8988T (cell line): ENCODE data around the gene ZFP69B.
A peak's percentile ranks its signal among the peaks of the same experiment; 100 is the strongest.

Source experiments
- DNase-seq: peaks from one replicate; pipeline ENCODE4 v3.0.0; 2011

The ZFP69B gene

DNA sequence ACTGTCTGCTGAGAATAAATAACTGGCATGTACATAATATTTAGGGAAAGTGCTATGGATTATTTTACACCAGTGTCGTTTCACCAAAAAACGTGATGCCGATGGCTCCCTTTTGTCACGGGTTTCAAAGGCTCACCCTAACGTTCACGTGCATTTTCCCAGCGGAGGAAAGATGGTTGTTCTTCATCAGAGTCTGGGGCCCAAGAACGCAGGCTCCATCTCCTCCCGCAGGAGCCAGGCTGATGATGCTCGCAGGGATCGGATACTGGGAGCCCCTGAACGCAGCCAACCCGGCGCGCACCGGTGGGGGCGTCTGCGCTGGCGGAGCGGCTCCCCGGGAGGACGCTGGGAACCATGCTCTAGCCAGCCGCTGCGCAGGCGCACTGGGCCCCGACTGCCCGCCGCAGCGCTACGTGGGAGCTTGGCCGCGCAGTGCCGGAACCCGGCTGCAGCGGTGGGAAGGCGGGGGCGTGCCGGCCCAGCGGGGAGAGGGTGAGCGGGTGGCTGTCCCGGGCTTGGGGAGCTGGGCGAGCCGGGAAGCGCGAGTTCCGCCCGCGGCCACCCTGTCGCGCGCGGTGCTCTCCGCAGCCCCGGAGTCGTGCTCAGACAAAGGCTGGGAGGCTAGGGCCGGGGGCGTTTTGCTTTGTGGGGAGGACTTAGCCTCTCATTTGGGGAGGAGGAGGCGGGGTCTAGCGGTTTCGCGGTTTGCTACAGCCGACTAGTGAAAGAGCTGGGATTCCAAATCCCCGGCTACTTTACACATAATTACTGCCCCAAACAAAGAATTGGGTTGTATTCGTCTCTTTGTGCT lies at the start of gene ZFP69B:
ZFP69B (plus strand) TSS at position 793 of the 811 bp plus-strand sequence. CDS start 486 bp downstream, outside the sequence.
- peak; percentile 85 for DNase-seq

DNA sequence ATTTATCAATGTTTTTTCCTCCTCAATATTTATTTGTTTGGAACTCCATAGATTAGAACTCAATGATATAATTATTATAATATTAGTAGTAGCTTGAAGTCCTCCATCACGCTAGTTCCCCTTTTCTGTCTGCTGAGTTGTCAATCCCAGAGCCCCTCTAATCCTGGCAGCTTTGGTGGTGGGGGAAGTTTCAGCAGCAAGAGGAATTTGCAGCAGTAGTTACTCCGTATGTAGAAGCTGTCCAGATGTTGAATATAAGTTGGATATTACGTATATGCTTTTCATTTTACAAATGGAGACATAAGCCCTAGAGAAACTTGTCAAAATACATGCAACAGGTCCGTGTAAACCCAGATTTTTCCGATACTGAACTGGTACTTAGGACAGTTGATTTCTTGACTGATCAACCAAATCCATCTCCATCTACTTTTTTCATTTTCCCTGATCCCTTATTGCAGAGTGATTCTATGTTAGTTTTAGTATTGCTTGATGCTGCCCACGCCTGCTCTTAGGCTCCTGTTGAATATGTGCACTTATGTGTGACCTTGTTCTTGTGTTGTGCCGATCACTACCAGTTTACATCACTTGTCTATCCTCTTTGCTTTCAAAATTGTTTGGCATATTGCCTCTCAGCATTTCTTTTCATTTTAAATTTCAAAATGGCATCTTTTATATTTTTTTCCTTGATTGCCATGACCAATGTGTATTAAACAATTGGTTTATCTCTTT lies 48.6 kb upstream of the ZFP69B start:
- no peak for DNase-seq

DNA sequence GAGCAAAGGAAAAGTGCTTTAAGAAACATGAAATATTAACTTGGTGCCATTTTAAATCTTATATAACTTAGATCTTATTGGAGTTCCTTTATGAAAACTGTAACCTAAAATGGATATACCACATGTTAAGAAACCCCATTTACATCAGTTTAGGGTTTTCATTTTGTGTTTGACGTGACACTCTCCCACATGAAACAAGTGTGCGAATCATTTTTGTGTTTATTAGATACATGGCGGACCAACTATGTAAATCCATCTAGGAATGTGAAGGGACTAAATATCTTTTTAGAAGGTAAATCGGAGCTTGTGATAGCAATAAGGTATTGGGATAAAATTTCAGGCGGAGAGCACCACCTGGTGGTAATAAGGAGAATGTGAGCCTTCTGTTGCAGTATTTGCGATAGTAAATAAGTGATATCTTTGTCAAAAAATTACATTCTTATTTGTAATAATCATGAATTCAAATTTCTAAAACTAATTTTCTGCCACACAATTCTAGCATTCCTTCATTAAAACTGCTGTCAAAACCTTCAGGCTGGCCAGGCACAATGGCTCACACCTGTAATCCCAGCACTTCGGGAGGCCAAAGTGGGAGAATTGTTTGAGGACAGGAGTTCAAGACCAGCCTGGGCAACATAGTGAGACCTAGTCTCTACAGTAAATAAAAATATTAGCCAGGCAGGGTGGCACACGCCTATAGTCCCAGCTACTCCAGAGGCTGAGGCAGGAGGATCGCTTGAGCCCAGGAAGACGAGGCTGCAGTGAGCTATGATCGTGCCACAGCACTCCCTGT lies 45.4 kb upstream of the ZFP69B start:
- DNase-seq, result no peak

DNA sequence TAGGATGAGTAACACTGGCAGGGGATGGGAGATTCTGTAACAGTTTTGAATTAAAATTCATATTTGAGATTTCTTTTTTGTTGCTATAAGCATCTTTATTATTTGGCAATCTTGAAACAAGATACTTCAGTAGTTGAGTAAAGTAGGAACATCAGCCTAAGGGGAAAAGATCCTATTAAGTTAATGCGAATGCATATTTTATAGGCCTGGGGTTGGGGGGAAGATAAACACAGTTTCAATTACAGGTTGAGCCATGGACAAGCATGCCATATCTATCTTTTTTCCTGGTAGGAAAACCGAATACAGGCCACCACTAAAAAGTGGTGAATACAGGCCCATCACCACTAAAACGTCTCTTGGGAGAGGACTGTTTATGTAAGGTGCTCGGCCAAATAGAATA lies 44.5 kb upstream of the ZFP69B start:
- DNase-seq, result no peak

DNA sequence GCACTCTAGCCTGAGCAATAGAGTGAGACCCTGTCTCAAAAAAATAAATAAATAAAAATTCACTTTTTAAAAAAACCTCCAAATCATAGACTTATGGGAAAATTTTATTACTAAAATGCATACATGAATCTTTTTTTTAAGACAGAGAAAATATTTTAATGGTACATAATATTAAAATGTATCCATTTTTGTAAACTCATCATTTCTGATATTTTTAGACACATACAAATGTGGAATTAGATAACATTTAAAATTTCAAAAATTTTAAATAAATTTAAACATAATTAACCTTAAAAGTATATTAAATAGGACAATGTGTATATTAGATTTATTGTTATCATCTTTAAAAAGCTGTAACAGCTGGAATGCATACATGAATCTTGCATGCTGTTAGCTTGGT lies 42.8 kb upstream of the ZFP69B start:
- DNase-seq, result no peak

DNA sequence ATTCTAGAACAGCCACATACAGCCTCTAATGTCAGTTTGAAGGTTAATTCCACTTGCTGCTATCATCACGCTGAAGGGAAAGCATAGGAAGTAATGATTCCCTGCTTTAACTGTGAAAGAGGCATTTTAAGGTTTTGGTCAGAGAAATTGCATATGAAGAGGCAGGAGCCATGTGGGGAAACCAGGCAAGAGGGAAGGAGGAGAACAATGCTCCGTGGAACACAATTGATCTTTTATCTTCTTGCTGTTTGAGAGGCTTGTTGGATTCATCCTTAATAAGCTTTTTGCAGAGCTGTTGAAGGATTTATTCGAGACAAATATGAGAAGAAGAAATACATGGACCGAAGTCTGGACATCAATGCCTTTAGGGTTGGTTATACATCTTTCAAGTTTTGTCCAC lies 40.8 kb upstream of the ZFP69B start:
- DNase-seq, result no peak

DNA sequence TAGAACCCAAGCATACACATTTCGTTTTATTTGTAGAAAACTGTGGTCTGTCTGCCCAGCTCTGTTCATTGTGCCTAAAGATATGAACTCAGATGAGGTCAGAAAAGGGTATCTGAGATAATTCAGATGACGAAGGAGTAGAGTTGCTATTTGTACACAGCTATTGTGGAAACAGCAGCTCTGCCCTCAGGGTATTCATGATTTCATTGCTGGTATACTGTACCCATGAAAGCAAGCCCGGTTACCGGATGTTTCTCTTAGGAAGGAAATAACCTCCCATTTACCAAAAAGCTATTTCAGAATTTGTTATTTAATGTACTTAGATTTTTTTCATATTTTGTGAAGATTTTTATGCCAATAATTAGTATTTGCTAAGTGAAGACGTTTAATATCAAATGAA lies 39.0 kb upstream of the ZFP69B start:
- no peak for DNase-seq

DNA sequence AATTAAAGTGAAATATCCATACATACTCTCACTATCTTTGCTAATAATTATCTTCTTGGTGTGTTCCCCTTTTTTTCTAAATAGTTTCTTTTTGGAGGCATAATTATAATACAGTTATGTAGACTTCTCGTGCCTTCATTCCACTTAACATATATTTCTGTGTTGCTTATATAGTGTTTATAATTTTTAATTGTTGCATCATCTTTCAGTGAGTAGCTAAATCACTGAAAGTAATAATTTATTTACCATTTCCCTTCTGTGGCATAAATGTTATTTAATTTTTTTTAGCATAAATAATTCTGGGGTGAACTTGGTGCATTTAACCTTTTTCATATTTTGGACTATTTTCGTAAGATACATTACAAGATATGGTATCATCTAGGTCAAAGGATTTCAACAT lies 38.4 kb upstream of the ZFP69B start:
- DNase-seq, result no peak

DNA sequence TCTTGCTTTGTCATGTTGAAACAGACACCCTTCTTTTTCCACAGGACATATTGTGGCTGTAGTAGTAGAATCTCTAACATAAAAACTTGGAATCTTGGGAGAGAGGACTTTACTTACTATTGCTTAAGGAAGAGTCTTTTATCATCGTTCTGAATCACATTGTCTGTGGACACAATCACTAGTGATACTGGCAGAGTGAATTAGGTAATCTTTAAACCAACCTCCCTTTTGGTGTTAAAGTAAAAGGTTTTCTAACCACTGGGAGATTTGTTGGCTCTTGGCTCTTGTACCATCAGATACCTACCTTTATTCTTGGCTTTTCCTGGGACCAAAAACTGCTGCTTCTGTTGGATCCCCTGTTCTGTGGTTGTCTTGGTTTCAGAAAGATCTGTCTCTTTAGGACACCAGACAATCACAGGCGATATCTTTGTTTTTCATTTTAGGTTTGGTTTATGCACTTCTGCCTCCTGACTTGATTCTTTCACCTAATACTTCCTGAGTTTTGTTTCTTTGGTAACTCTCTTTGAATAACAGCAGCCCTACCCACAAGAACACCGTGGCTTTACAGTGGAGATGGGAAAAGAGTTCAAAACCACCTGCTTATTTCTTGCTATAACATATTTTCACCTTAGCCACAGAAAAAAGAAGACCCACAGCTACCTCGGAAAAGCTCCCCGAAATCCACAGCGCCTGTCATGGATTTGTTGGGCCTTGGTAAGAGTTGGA lies 36.6 kb upstream of the ZFP69B start:
- no peak for DNase-seq

DNA sequence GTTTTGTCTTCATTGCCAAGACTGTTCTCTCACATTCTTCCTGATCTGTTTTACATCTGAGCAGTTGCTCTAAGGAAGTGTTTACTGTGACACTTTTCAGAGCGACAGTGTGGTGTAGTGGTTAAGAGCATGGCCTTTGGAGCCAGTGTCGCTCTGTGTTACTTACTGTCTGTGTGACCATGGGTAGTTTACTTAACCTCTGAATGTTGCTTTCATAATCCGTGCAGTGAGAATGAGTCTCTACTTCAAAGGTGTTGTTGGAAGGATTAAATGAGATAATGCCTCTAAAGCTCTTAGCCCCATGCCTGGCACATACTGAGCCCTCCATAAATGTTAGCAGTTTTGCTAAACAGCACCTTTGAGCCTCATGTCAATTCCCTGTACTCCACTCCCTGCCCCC lies 35.9 kb upstream of the ZFP69B start:
- DNase-seq, result no peak

DNA sequence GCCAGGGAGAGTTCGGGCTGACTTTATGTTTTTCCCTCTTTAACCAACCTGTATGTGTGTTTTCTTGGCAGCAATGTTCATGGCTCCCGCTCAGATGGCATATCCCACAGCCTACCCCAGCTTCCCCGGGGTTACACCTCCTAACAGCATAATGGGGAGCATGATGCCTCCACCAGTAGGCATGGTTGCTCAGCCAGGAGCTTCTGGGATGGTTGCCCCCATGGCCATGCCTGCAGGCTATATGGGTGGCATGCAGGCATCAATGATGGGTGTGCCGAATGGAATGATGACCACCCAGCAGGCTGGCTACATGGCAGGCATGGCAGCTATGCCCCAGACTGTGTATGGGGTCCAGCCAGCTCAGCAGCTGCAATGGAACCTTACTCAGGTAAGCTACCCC lies 33.6 kb upstream of the ZFP69B start:
- no peak for DNase-seq

DNA sequence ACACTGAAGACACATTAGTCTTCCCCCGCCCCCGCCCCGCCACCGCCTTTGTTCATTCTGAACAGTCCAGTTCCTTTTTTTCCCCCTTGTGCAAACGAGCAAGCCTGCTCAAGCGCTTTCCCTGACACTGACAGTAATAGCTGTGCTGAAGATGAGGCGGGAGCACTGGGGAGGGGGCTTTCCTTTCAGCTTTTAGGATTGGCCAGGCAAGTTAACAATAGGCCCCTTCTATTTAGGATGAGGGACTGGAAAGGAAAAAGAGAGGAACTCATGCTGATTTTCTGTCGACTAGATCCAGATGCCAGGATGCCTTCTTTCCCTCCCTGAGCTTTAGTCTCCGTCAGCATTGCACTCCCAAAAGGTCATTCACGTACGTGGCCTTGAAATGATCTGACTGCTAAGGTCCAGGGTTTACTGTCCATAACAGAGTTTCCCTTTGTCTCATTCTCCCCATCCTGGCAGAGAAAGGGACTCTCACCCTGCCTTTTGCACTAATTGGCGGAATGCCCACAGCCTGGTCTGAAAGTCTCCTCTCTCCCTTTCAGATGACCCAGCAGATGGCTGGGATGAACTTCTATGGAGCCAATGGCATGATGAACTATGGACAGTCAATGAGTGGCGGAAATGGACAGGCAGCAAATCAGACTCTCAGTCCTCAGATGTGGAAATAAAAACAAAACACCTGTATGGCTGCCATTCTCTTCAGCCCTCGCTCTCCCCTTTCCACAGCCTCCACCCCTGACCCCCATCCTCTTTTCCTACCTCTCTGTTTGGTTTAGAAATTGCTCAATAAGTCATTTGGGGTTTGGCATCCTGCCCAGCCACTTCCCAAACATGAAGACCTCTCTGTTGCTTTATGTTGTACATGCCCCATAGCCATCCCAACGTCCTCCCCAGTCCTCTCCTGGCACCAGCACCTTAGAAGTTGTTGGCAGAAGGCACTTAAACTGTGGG lies 28.6 kb upstream of the ZFP69B start:
- DNase-seq, result no peak

DNA sequence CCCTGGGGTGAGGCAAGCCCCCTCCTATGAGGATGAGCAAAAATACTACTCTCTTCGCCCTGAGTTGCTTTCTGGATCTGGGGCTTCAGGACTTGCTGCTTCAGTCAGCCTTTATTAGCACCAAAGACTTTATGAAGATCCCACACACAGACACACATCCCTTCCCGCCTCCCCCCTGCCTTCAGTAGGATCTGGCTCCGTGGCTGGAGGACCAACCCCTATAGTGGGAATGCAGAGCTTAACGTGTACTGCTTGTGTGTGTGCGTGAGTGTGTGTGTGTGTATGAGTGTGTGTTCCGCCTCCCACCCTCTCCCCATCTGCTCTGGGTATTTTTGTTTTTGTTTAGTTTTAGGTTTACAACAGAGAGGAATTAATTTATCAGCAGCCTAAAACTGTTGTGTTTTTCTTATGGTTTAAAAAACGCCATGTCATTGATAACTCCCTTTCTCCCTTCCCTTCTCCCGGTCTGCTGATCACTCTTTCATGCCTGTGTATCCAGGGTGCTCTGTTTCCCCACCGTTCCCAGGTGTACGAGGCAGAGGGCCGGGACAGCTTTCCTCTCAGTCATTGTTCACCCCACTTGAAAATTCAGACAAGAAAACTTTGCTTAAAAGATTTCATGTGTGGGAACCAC lies 27.5 kb upstream of the ZFP69B start:
- DNase-seq, result no peak

DNA sequence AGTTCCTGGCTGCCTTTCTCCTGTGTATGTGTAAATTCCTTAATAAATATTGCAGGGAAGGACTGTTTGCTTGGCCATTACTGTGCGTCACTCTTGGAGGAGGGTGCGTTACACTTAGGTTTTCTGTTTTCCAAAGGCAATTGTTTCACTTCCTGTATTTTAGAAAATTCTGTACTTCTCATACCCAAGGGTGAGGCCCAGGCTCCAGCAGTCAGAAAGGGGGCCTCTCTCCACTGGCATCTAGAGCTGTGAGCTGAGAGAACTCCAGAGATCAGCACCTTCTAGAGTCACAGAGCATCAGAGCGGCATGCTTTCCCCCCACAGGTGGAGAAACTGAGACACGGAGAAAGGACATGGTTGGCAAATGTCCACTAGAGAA lies 27.0 kb upstream of the ZFP69B start:
- no peak for DNase-seq

DNA sequence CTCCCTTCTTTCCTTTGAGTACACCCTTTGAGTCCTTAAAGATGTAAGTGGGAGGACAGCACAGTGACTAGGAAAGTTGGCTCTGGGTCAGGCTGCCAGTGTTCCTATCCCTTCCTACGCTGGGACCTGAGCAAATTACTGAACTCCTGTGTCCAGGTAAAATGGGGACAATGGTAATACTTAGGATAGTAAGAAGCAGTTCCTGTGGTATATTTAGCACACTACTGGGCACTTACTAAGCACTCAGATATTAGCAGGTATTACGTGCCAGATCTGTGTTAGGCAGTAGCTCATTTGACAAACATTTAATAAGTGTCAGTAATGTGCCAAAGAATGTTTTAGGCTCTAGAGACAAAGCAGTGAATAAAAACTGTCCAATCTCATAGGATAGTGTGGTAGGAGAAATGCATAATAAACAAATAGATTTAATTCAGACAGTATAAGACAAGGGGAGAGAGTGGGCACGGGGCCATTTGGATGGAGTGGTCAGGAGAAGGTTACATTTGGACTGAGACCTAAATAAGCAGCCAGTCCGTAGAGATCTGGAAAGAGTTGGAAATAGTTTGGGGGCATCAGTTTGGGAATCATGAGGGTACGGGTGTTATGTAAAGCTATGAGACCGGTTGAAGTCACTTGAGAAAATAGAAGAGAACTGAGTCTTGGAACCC lies 26.2 kb upstream of the ZFP69B start:
- DNase-seq, result no peak

DNA sequence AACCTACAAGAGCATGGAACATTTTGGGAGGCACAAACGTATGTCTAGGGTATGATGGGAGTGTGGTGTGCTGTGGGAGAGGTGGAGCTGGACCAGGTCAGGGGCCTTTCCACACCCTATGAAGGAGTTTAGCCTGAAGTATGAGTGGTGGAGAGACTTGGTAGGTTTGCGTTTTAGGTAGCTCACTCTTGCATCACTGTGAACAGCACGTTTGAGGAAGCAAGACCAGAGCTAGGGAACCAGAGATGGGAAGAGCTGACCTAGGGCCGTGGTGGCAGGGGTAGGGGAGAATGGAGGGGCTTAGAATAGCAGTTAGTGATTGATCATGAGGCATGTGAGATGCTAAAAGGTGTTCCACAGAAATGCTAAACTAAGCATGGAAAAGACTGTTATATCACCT lies 25.1 kb upstream of the ZFP69B start:
- DNase-seq, result no peak

DNA sequence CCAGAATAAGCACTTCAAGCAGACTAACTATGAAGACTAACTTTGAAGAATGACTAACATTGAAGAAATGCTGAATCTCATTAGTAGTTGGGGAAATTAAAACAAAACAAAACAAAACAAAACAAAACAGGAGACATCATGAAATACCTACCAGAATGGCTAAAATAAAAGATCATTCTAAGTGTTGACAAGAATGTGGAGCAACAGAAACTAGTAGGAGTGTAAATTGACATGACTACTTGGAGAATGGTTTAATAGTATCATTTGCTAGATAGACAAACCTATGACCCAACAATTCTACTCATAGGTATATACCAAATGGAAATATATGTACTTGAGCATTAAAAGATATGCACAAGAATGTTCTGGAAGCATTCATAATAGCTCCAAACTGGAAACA lies 18.9 kb upstream of the ZFP69B start:
- no peak for DNase-seq

DNA sequence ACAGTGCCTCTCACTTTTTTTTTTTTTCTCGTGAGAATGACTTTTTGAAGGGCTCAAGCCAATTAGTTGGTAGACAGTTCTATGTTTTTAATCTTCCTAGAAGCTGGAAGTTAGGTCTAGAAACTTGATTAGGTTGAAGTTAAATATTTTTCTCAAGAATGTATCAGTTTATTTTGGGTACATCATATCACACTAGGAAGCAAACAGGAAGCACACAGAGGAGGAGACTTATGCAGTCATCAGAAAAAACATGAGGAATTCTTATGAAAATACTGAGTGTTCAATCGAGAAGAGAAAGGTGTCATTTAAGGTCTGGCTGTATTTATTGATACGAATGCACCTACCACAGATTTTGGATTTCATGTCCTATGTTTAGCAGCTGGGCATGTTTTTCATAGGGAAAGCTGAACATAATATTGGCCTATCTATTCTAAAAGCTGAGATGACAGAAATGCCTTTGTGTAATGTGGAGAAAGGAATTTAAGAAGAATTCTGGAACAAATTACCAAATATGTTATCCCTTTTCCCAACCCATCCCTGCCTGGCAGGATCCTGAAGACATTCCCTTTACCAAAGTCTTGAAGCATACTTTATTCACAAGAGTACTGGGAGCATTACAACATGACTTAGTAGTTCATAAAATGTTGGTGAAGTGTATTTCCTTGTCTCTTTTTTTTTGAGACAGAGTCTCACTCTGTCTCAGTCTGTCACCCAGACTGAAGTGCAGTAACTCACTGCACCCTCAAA lies 17.5 kb upstream of the ZFP69B start:
- no peak for DNase-seq

DNA sequence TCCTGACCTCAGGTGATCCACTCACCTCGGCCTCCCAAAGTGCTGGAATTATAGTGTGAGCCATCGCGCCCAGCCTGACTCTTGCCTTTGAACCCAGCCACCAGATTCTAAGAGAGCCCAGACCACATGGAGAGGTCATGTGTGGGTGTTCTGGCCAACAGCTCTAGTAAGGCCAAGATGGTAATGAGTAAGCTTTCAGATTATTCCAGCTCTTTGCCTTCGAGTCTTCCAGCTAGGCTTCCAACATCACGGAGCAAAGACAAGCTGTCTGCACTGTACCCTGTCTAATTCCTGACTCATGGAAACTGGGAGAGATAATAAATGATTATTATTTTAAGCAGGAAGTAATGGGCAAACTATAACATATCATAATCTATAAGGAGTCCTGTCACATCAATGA lies 14.8 kb upstream of the ZFP69B start:
- no peak for DNase-seq

DNA sequence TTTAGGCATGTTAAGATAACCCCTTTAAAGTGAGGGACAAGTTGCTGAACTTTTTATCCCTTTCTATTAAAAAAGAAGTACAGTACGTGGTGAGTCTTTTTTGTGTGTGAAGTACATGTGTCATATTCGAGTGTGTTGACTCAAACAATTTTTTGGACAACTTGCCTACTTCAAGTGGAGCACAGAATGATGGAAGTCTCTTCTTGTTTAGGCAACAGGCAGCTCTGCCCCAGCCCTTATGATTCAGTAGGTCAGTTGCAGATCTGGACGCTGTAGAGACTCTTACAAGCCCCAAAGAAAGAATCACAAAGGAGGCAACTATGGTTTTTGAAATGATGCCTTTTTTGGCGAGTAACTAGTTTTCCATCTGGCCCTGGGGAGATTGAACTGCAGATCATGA lies 14.4 kb upstream of the ZFP69B start:
- DNase-seq, result no peak
